Subcutaneous abdominal adipose tissue (tissue), 5 donors: ENCODE measurements around the gene RPL6.
A peak's percentile ranks its signal among the peaks of the same experiment; 100 is the strongest.
"Not testable (repeated sequence)": the region's sequence is repeated elsewhere in the genome, so short reads cannot be mapped to it uniquely, and the experiment has no call there.

Experiments
- H3K27ac ChIP-seq: one replicate; pipeline ENCODE4 v1.7.0; 2013; ENCODE audit warnings: low read depth, mild to moderate bottlenecking, inconsistent platforms, low read length, moderate library complexity
- H3K27me3 ChIP-seq, 5 donors: one replicate each; pipeline ENCODE4 v1.7.0; 2013; ENCODE audit warnings: low read length in 5 of 5, inconsistent platforms in 1 of 5; ENCODE audit not compliant: control insufficient read depth in 5 of 5, insufficient read depth in 4 of 5
- H3K36me3 ChIP-seq, 5 donors: one replicate each; pipeline ENCODE4 v1.7.0; 2013; ENCODE audit warnings: low read length in 5 of 5; ENCODE audit not compliant: control insufficient read depth in 5 of 5, insufficient read depth in 5 of 5
- H3K4me1 ChIP-seq, 5 donors: one replicate each; pipeline ENCODE4 v1.7.0; 2013; ENCODE audit warnings: low read length in 5 of 5, mild to moderate bottlenecking in 3 of 5, moderate library complexity in 1 of 5; ENCODE audit not compliant: control insufficient read depth in 5 of 5, insufficient read depth in 5 of 5
- H3K4me3 ChIP-seq, 5 donors: one replicate each; pipeline ENCODE4 v1.7.0; 2013; ENCODE audit warnings: low read length in 5 of 5, low read depth in 1 of 5
- H3K9ac ChIP-seq, 5 donors: one replicate each; pipeline ENCODE4 v1.7.0; 2013; ENCODE audit warnings: low read length in 5 of 5, mild to moderate bottlenecking in 4 of 5, moderate library complexity in 3 of 5
- H3K9me3 ChIP-seq, 5 donors: one replicate each; pipeline ENCODE4 v1.7.0; 2013; ENCODE audit warnings: low read length in 5 of 5; ENCODE audit not compliant: control insufficient read depth in 5 of 5
- donor health status: healthy.
- donor health status: healthy.
- donor health status: healthy.
- donor health status: healthy.
- donor health status: healthy.

RPL6 gene

GRCh38 chr12:112407683-112408082 lies 1.7 kb downstream of the RPL6 start:
- H3K27ac ChIP-seq, H3K4me3 ChIP-seq, H3K9me3 ChIP-seq, H3K27me3 ChIP-seq: not testable (repeated sequence)
- peaks cover 0 to 21% (median 21%) of the 10 kb centered on the region in 5 donors for H3K4me1 ChIP-seq
- peak overlapping the region in 3 of 5 donors; percentile 16 to 91 (median 39) for H3K9ac ChIP-seq
- peaks cover 27 to 41% (median 41%) of the 10 kb centered on the region in 5 donors for H3K36me3 ChIP-seq

- H3K9me3 ChIP-seq = no peaks in the 10 kb centered on the region
- H3K36me3 ChIP-seq = peaks cover 27 to 41% (median 41%) of the 10 kb centered on the region in 5 donors
- no peak overlapping the region for H3K4me3 ChIP-seq
- H3K9ac ChIP-seq = peak overlapping the region in 1 of 5 donors; percentile 1
- peaks cover 0 to 21% (median 21%) of the 10 kb centered on the region in 5 donors for H3K4me1 ChIP-seq
- no peak overlapping the region for H3K27ac ChIP-seq
- H3K27me3 ChIP-seq = no peaks in the 10 kb centered on the region
These were observed 2.6 kb downstream of the RPL6 start for GRCh38 chr12:112406519-112407488.

GRCh38 chr12:112401903-112402498 lies 7.4 kb downstream of the RPL6 start:
- Histone ChIP-seq H3K27me3 (no peaks in the 10 kb centered on the region), H3K36me3 (peaks cover 22 to 31% (median 30%) of the 10 kb centered on the region in 5 donors)

GRCh38 chr12:112401054-112401453 lies 8.4 kb downstream of the RPL6 start:
- Histone ChIP-seq H3K27me3 (no peaks in the 10 kb centered on the region), H3K36me3 (peaks cover 15 to 22% (median 20%) of the 10 kb centered on the region in 5 donors), H3K9ac (no peak overlapping the region), H3K27ac (no peak overlapping the region), H3K4me3 (no peak overlapping the region), H3K4me1 (no peaks in the 10 kb centered on the region), H3K9me3 (no peaks in the 10 kb centered on the region)

More at GRCh38 chr12:112401903-112402498, 7.4 kb downstream of the RPL6 start:
- Histone ChIP-seq H3K9ac (no peak overlapping the region), H3K27ac (no peak overlapping the region), H3K4me1 (peaks cover 0 to under 1% (median 0%) of the 10 kb centered on the region in 5 donors), H3K9me3 (no peaks in the 10 kb centered on the region), H3K4me3 (no peak overlapping the region)

GRCh38 chr12:112393328-112393727 lies 16.1 kb downstream of the RPL6 start:
- Histone ChIP-seq H3K4me3 (no peak overlapping the region), H3K27ac (no peak overlapping the region), H3K4me1 (no peaks in the 10 kb centered on the region), H3K9ac (no peak overlapping the region), H3K27me3 (no peaks in the 10 kb centered on the region), H3K36me3 (no peaks in the 10 kb centered on the region), H3K9me3 (no peaks in the 10 kb centered on the region)

GRCh38 chr12:112389922-112390654 lies 19.3 kb downstream of the RPL6 start:
- H3K9ac ChIP-seq, H3K36me3 ChIP-seq, H3K27ac ChIP-seq, H3K9me3 ChIP-seq, H3K4me1 ChIP-seq, H3K27me3 ChIP-seq, H3K4me3 ChIP-seq: not testable (repeated sequence)

GRCh38 chr12:112389228-112389627 lies 20.2 kb downstream of the RPL6 start:
- H3K27me3 ChIP-seq = no peaks in the 10 kb centered on the region
- no peak overlapping the region for H3K4me3 ChIP-seq
- H3K36me3 ChIP-seq = no peaks in the 10 kb centered on the region
- no peak overlapping the region for H3K9ac ChIP-seq
- H3K9me3 ChIP-seq = no peaks in the 10 kb centered on the region
- H3K4me1 ChIP-seq = no peaks in the 10 kb centered on the region
- H3K27ac ChIP-seq = no peak overlapping the region

GRCh38 chr12:112386726-112387125 lies 22.7 kb downstream of the RPL6 start:
- no peaks in the 10 kb centered on the region for H3K9me3 ChIP-seq
- H3K36me3 ChIP-seq = no peaks in the 10 kb centered on the region
- peak overlapping the region in 1 of 5 donors; percentile 25 for H3K9ac ChIP-seq
- H3K4me3 ChIP-seq = no peak overlapping the region
- peaks cover 4 to 6% (median 5%) of the 10 kb centered on the region in 5 donors for H3K4me1 ChIP-seq
- no peaks in the 10 kb centered on the region for H3K27me3 ChIP-seq
- no peak overlapping the region for H3K27ac ChIP-seq

GRCh38 chr12:112382866-112383265 lies 26.5 kb downstream of the RPL6 start:
- H3K9me3 ChIP-seq = no peaks in the 10 kb centered on the region
- H3K27ac ChIP-seq = no peak overlapping the region
- peak overlapping the region; percentile 66 to 84 (median 79) for H3K4me3 ChIP-seq
- no peaks in the 10 kb centered on the region for H3K27me3 ChIP-seq
- H3K4me1 ChIP-seq = peaks cover 7 to 20% (median 17%) of the 10 kb centered on the region in 5 donors
- H3K36me3 ChIP-seq = no peaks in the 10 kb centered on the region
- H3K9ac ChIP-seq = peak overlapping the region; percentile 56 to 88 (median 85)
